IMR-90 (cell line): ENCODE data around the gene PRKCSH. TPM values are rescaled to one million over a fixed set of nuclear protein-coding genes. Genes with fewer than 3 reads are reported as not detected.
A peak's percentile ranks its signal among the peaks of the same experiment; 100 is the strongest.

Source experiments
- ATAC-seq: fragments of 200-7000 bp; cut with Tn5 transposase; 2 replicates; pipeline ENCODE4 v1.9.1; 2020; ENCODE audit warnings: low read depth, mild to moderate bottlenecking, moderate library complexity
- BruUV-seq: library from RNA; stranded (reverse); fragments of 400-500 nt; replicated peaks from 2 replicates; lab custom pipeline; 2021; lab: Mats Ljungman, UMichigan
- CTCF ChIA-PET: fragments of 300-600 bp; formaldehyde crosslinking; extraction: SDS; loops from one replicate; lab custom pipeline; 2021; ENCODE audit warnings: antibody characterized with exemption; lab: Yijun Ruan, JAX
- POLR2A ChIA-PET: fragments of 300-600 bp; sonication (Branson Sonifier 250); formaldehyde crosslinking; loops from one replicate; lab custom pipeline; 2022; ENCODE audit warnings: antibody characterized with exemption; ENCODE audit not compliant: unreplicated experiment; lab: Charles Lee
- DNase-seq: peaks from one replicate; pipeline ENCODE4 v3.0.0; 2013
- H2AFZ ChIP-seq: replicated peaks from 2 replicates; pipeline ENCODE3; 2013; ENCODE audit warnings: low read length, mild to moderate bottlenecking; ENCODE audit not compliant: poor library complexity
- H2AK5ac ChIP-seq: 2 replicates; pipeline ENCODE4 v1.6.1; 2013; ENCODE audit warnings: low read depth, low read length, inconsistent platforms
- H2AK9ac ChIP-seq: replicated peaks from 2 replicates; pipeline ENCODE3; 2013; ENCODE audit warnings: mild to moderate bottlenecking, low read depth, low read length, moderate library complexity; ENCODE audit not compliant: poor library complexity
- H2BK120ac ChIP-seq: 2 replicates; pipeline ENCODE4 v1.6.1; 2013; ENCODE audit warnings: low read depth, low read length, inconsistent platforms
- H2BK15ac ChIP-seq: 3 replicates; pipeline ENCODE4 v1.6.1; 2013; ENCODE audit warnings: low read depth, low read length, inconsistent platforms
- H2BK20ac ChIP-seq: 2 replicates; pipeline ENCODE4 v1.6.1; 2013; ENCODE audit warnings: low read depth, mild to moderate bottlenecking, inconsistent platforms, low read length, moderate library complexity
- H2BK5ac ChIP-seq: 2 replicates; pipeline ENCODE4 v1.6.1; 2013; ENCODE audit warnings: mild to moderate bottlenecking, low read depth, low read length, inconsistent platforms; ENCODE audit not compliant: poor library complexity, severe bottlenecking
- H3K14ac ChIP-seq: replicated peaks from 2 replicates; pipeline ENCODE4 v1.6.1; 2013; ENCODE audit warnings: low read depth, low read length, inconsistent platforms
- H3K18ac ChIP-seq: 2 replicates; pipeline ENCODE4 v1.6.1; 2013; ENCODE audit warnings: low read depth, low read length, control low read depth
- H3K23ac ChIP-seq: 2 replicates; pipeline ENCODE4 v1.6.1; 2013; ENCODE audit warnings: low read depth, low read length, inconsistent platforms
- H3K27ac ChIP-seq: 2 replicates; pipeline ENCODE4 v1.5.1; 2013; ENCODE audit warnings: mild to moderate bottlenecking, control low read depth, low read length; ENCODE audit not compliant: insufficient read depth
- H3K27me3 ChIP-seq: 2 replicates; pipeline ENCODE4 v1.6.1; 2013; ENCODE audit warnings: low read length; ENCODE audit not compliant: control insufficient read depth, insufficient read depth
- H3K36me3 ChIP-seq: 2 replicates; pipeline ENCODE4 v1.6.1; 2013; ENCODE audit warnings: low read length, mixed read lengths; ENCODE audit not compliant: control insufficient read depth, insufficient read depth
- H3K4ac ChIP-seq: 2 replicates; pipeline ENCODE4 v1.6.1; 2013; ENCODE audit warnings: low read depth, low read length, inconsistent platforms
- H3K4me1 ChIP-seq: 2 replicates; pipeline ENCODE4 v1.6.1; 2013; ENCODE audit warnings: low read length, mixed read lengths; ENCODE audit not compliant: control insufficient read depth, insufficient read depth
- H3K4me2 ChIP-seq: 2 replicates; pipeline ENCODE4 v1.6.1; 2013; ENCODE audit warnings: low read depth, mild to moderate bottlenecking, control low read depth, low read length, moderate library complexity
- H3K4me3 ChIP-seq: 2 replicates; pipeline ENCODE4 v1.5.1; 2013; ENCODE audit warnings: low read depth, mild to moderate bottlenecking, control low read depth, low read length, moderate library complexity; ENCODE audit not compliant: insufficient read depth
- H3K56ac ChIP-seq: 2 replicates; pipeline ENCODE4 v1.6.1; 2013; ENCODE audit warnings: low read length, inconsistent platforms; ENCODE audit not compliant: insufficient read depth; ENCODE audit errors: extremely low read depth
- H3K79me1 ChIP-seq, 2 experiments: 2 replicates each; pipeline ENCODE4 v1.6.1; 2013; ENCODE audit warnings: low read length in 2 of 2, inconsistent platforms in 1 of 2, low read depth in 1 of 2
- H3K9ac ChIP-seq: 2 replicates; pipeline ENCODE4 v1.6.1; 2013; ENCODE audit warnings: low read depth, low read length, control low read depth
- H3K9me1 ChIP-seq: 2 replicates; pipeline ENCODE4 v1.6.1; 2013; ENCODE audit warnings: low read length, inconsistent platforms; ENCODE audit not compliant: insufficient read depth
- H3K9me3 ChIP-seq: 2 replicates; pipeline ENCODE4 v1.6.1; 2013; ENCODE audit warnings: low read length; ENCODE audit not compliant: control insufficient read depth, insufficient read depth
- H4K20me1 ChIP-seq: 2 replicates; pipeline ENCODE4 v1.6.1; 2013; ENCODE audit warnings: low read length, inconsistent platforms; ENCODE audit not compliant: insufficient read depth
- H4K5ac ChIP-seq: 2 replicates; pipeline ENCODE4 v1.6.1; 2013; ENCODE audit warnings: mild to moderate bottlenecking, low read depth, low read length, control low read depth
- H4K8ac ChIP-seq, 2 experiments: 2 replicates each; pipeline ENCODE4 v1.6.1; 2013; ENCODE audit warnings: low read depth in 2 of 2, low read length in 2 of 2, control low read depth in 1 of 2, inconsistent platforms in 1 of 2
- H4K91ac ChIP-seq: 2 replicates; pipeline ENCODE4 v1.6.1; 2013; ENCODE audit warnings: low read depth, low read length, inconsistent platforms; ENCODE audit not compliant: insufficient read depth
- CEBPB ChIP-seq: IDR thresholded peaks from 2 replicates; pipeline ENCODE4 v1.6.1; 2012; ENCODE audit warnings: low read depth, low read length, improper control_type of control experiment
- CHD1 ChIP-seq: IDR thresholded peaks from 2 replicates; pipeline ENCODE4 v1.6.1; 2012; ENCODE audit warnings: low read depth, low read length, improper control_type of control experiment
- MAFK ChIP-seq: IDR thresholded peaks from 2 replicates; pipeline ENCODE4 v1.6.1; 2012; ENCODE audit warnings: low read depth, low read length, improper control_type of control experiment
- POLR2A ChIP-seq: IDR thresholded peaks from 2 replicates; pipeline ENCODE4 v1.6.1; 2012; ENCODE audit warnings: mild to moderate bottlenecking, low read depth, low read length
- RCOR1 ChIP-seq: IDR thresholded peaks from 2 replicates; pipeline ENCODE4 v1.6.1; 2012; ENCODE audit warnings: mild to moderate bottlenecking, low read length, improper control_type of control experiment; ENCODE audit not compliant: insufficient replicate concordance
- WGBS, 2 experiments: methylation state at CpG; one replicate each; pipeline versions ENCODE4 v1.1.5 to v1.1.7; 2013; ENCODE audit warnings: missing lambda C conversion rate in 2 of 2; ENCODE audit not compliant: insufficient read length in 1 of 2; ENCODE audit errors: extremely low coverage in 2 of 2; 5-methylcytosine and 5-hydroxymethylcytosine counted together
- dilution Hi-C: fragments of 300-500 bp; cut with HindIII; formaldehyde crosslinking; loops from one replicate; pipeline ENCODE4 v1.14.3; 2018; ENCODE audit warnings: low sequenced_read_pairs; ENCODE audit not compliant: unreplicated experiment
- in situ Hi-C: fragments of 300-500 bp; cut with MboI; formaldehyde crosslinking; loops from 3 replicates; pipeline ENCODE4 v1.14.3; 2019; ENCODE audit warnings: low sequenced_read_pairs, inconsistent platforms, mixed read lengths
- intact Hi-C: fragments of 100-400 bp; cut with micrococcal nuclease; formaldehyde crosslinking; loops from 2 replicates; pipeline ENCODE4 v1.10.0; 2022
- polyA plus RNA-seq, 3 experiments: library from polyadenylated mRNA; depleted of rRNA; stranded (reverse); fragments of >200 nt; gene quantifications; 2 replicates each; pipeline ENCODE4 v1.2.3, GENCODE V29; 2012; ENCODE audit warnings: low replicate concordance in 1 of 3
- total RNA-seq: library from RNA; depleted of rRNA; stranded (reverse); fragments of >200 nt; gene quantifications from 2 replicates; pipeline ENCODE4 v1.2.3, GENCODE V29; 2012

The PRKCSH gene
- total and polyA plus RNA-seq, 2 of the 4 experiments (the other 2 are of a cell fraction) = 36.0 to 252 TPM

DNA sequence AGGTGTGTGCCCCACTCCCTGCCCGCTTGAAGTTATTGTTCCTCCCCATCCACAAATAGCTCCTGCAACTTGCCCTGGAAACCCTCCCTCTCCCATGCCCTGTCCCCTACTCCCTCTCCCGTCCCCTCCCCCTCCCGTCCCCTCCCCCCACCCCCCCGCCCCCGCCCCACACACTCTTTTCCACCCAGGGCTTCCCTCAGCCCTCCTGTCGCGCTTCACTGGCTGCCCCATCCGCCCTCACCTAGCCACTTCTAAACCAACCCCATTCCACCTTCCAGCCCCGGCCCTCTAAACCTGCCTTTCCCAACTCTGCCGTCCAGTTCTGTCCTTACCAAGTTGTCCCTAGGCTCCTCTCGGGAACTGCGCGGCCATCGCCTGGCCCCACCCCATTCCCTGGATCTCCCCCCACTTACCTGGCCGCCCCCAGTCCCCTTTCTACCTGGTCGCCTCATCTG lies 17.3 kb upstream of the PRKCSH start:
- dilution Hi-C loops = no loop called here
- no peaks in the 10 kb centered on the region for H4K20me1 ChIP-seq
- no peak overlapping the region for H3K4ac ChIP-seq
- POLR2A ChIA-PET = no interaction called here
- DNase-seq (no peak), ATAC-seq (no peak)
- CTCF ChIA-PET = interaction anchor here (0.8 kb wide), 1 partner anchor 35 kb away, joined by 3 read pairs; no protein-coding TSS in a partner anchor
- H3K14ac ChIP-seq = no peak overlapping the region
- H3K79me1 ChIP-seq = no peaks in the 10 kb centered on the region
- H3K9me3 ChIP-seq = no peaks in the 10 kb centered on the region
- H4K5ac ChIP-seq = no peak overlapping the region
- no peaks in the 10 kb centered on the region for H3K9me1 ChIP-seq
- H3K23ac ChIP-seq = no peak overlapping the region
- H2AK9ac ChIP-seq = no peak overlapping the region
- no peak overlapping the region for H3K56ac ChIP-seq
- H3K36me3 ChIP-seq = no peaks in the 10 kb centered on the region
- no peak overlapping the region for H2BK20ac ChIP-seq
- 0% methylated on average over 3 of the region's 16 CpGs; no CpG with 5 or more reads in 1 of the 2 experiments for WGBS, 2 experiments
- no peak overlapping the region for H2BK120ac ChIP-seq
- no TSS peak for BruUV-seq
- no peak for TF ChIP-seq CHD1
- no peak for TF ChIP-seq POLR2A
- no peak for TF ChIP-seq CEBPB
- TF ChIP-seq RCOR1 = no peak
- TF ChIP-seq MAFK = no peak
- H3K18ac ChIP-seq = no peak overlapping the region
- H2BK15ac ChIP-seq = no peak overlapping the region
- no peak overlapping the region for H2AK5ac ChIP-seq
- H3K4me1 ChIP-seq = peaks cover 2% of the 10 kb centered on the region; the same call in 1 of the 2 replicates
- no peak overlapping the region for H2BK5ac ChIP-seq
- no peak overlapping the region for H3K27ac ChIP-seq
- 0 out of 2 replicates have a peak overlapping the region, but pooled peaks have one; percentile 36 for H3K4me2 ChIP-seq
- H3K27me3 ChIP-seq = peaks cover 33% of the 10 kb centered on the region
- H2AFZ ChIP-seq = no peak overlapping the region
- H3K9ac ChIP-seq = no peak overlapping the region
- H4K8ac ChIP-seq = no peak overlapping the region
- in situ Hi-C loops = no loop called here
- H4K91ac ChIP-seq = no peak overlapping the region
- intact Hi-C loops = no loop called here
- peak overlapping the region; percentile 34; the same call in 1 of the 2 replicates for H3K4me3 ChIP-seq
